GM12891 (cell line): ENCODE measurements around the gene DDX10.

Source experiments
- PAX5 ChIP-seq: IDR thresholded peaks from 2 replicates; pipeline ENCODE4 v1.6.1; 2011; ENCODE audit warnings: low read length, moderate library complexity, mild to moderate bottlenecking; ENCODE audit not compliant: insufficient read depth, severe bottlenecking
- POLR2A ChIP-seq: IDR thresholded peaks from 2 replicates; pipeline ENCODE4 v1.6.1; 2011; ENCODE audit warnings: low read depth, low read length, control low read depth
- POLR2AphosphoS5 ChIP-seq: IDR thresholded peaks from 2 replicates; pipeline ENCODE4 v1.6.1; 2011; ENCODE audit warnings: low read depth, low read length, control low read depth
- POU2F2 ChIP-seq: IDR thresholded peaks from 2 replicates; pipeline ENCODE4 v1.6.1; 2011; ENCODE audit warnings: low read depth, mild to moderate bottlenecking, control low read depth, low read length, moderate library complexity
- SPI1 ChIP-seq: IDR thresholded peaks from 2 replicates; pipeline ENCODE4 v1.6.1; 2011; ENCODE audit warnings: low read depth, low read length, control low read depth
- TAF1 ChIP-seq: IDR thresholded peaks from 2 replicates; pipeline ENCODE4 v1.6.1; 2011; ENCODE audit warnings: low read depth, low read length, control low read depth

- TF ChIP-seq POLR2A = no peak
- TF ChIP-seq PAX5 = no peak
- TF ChIP-seq POLR2AphosphoS5 = no peak
- no peak for TF ChIP-seq TAF1
- TF ChIP-seq SPI1 = no peak
- TF ChIP-seq POU2F2 = no peak
These were observed 48.3 kb upstream of the DDX10 start for GRCh38 chr11:108616549-108616948.
